Stimulated activated CD8-positive, alpha-beta memory T cell treated with anti-CD3 and anti-CD28 coated beads, Interleukin-15, amount 100 ng/mL, for 4 hours (primary cell): ENCODE data around the gene MEI4.

Source experiments
- DNase-seq, 2 donors: peaks; one replicate each; pipeline ENCODE4 v3.0.0-alpha.2; 2020; ENCODE audit warnings: low read depth in 2 of 2

MEI4 gene

DNA sequence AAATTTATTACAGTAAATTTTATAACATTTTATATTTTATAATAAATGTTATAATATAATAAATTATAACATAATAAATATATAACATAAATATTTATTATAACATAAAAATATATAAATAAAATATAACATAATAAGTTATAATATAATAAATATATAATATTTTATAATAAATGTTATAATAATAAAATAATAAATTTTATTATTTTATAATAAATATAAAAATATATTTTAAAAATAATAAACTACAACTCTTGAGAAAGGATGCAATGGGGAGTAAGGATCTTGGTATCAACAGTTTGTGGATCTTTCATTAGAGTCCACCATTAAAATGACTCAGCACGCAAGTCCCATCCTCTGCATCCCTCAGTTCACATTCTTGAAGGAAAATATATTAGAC lies 312.6 kb downstream of the MEI4 start:
- no peak for DNase-seq

DNA sequence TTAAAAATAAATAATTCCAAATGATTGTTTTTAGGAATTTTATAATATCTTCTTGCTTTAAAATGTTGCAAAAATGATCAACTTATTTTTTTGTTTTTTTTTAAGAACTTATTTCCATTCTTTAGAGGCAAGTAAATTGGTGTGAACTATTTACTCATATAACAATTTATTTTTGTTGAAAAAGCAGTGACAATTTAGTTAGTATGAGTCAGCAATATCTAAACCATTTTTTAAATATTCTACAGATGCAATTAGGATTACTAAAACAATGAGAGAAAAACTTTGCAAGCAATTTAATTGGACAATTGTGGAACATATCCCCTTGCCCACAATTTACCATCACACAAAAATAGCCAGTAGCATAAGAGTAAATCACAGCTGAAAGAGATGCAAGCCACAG lies 319.5 kb downstream of the MEI4 start:
- no peak for DNase-seq
